ENCODE measurements around the gene NUP210. TPM values are rescaled to one million over a fixed set of nuclear protein-coding genes. Genes with fewer than 3 reads are reported as not detected.

The NUP210 gene
- total RNA-seq, 1 donor: under 0.01 TPM

- Histone ChIP-seq H3K79me2 (ENCODE audit: insufficient read depth, low read length) (no peaks in the 10 kb centered on the region), H3K27me3 (ENCODE audit: insufficient read depth, low read length) (peaks cover 14% of the 10 kb centered on the region), H4K20me1 (ENCODE audit: insufficient read depth, low read length) (no peaks in the 10 kb centered on the region), H3K4me3 (ENCODE audit: insufficient read depth, low read length) (no peak overlapping the region), H3K4me1 (ENCODE audit: insufficient read depth, low read length) (no peaks in the 10 kb centered on the region), H3K27ac (ENCODE audit: low read depth, low read length) (no peak overlapping the region), H3K4me2 (ENCODE audit: insufficient read depth, low read length) (no peak overlapping the region), H2AFZ (ENCODE audit: low read length) (no peak overlapping the region), H3K9me3 (ENCODE audit: low read depth, low read length) (no peaks in the 10 kb centered on the region), H3K36me3 (ENCODE audit: insufficient read depth, low read length) (no peaks in the 10 kb centered on the region)
- no peak for TF ChIP-seq CTCF (IDR thresholded peaks at IDR 0.05; ENCODE audit: extremely low read depth, low read depth, low read length)
- DNase-seq (ENCODE audit: insufficient read length, low spot score, missing footprints): peak; percentile 80
Observed at GRCh38 chr3:13346481-13347389, 73.4 kb downstream of the NUP210 start.

GRCh38 chr3:13345772-13346171, 74.3 kb downstream of the NUP210 start:
- DNase-seq (ENCODE audit: insufficient read length, low spot score, missing footprints): peak; percentile 42
- Histone ChIP-seq H3K4me3 (ENCODE audit: insufficient read depth, low read length) (no peak overlapping the region), H3K4me1 (ENCODE audit: insufficient read depth, low read length) (no peaks in the 10 kb centered on the region), H3K27me3 (ENCODE audit: insufficient read depth, low read length) (peaks cover 14% of the 10 kb centered on the region), H4K20me1 (ENCODE audit: insufficient read depth, low read length) (no peaks in the 10 kb centered on the region), H3K9me3 (ENCODE audit: low read depth, low read length) (no peaks in the 10 kb centered on the region), H3K79me2 (ENCODE audit: insufficient read depth, low read length) (no peaks in the 10 kb centered on the region), H3K36me3 (ENCODE audit: insufficient read depth, low read length) (no peaks in the 10 kb centered on the region), H3K27ac (ENCODE audit: low read depth, low read length) (no peak overlapping the region), H3K4me2 (ENCODE audit: insufficient read depth, low read length) (no peak overlapping the region), H2AFZ (ENCODE audit: low read length) (no peak overlapping the region)
- no peak for TF ChIP-seq CTCF (IDR thresholded peaks at IDR 0.05; ENCODE audit: extremely low read depth, low read depth, low read length)

- Histone ChIP-seq H4K20me1 (ENCODE audit: insufficient read depth, low read length) (no peaks in the 10 kb centered on the region), H3K79me2 (ENCODE audit: insufficient read depth, low read length) (no peaks in the 10 kb centered on the region), H3K27ac (ENCODE audit: low read depth, low read length) (no peak overlapping the region), H3K4me2 (ENCODE audit: insufficient read depth, low read length) (no peak overlapping the region), H3K9me3 (ENCODE audit: low read depth, low read length) (no peaks in the 10 kb centered on the region), H2AFZ (ENCODE audit: low read length) (no peak overlapping the region), H3K36me3 (ENCODE audit: insufficient read depth, low read length) (no peaks in the 10 kb centered on the region), H3K27me3 (ENCODE audit: insufficient read depth, low read length) (peaks cover 14% of the 10 kb centered on the region), H3K4me1 (ENCODE audit: insufficient read depth, low read length) (no peaks in the 10 kb centered on the region), H3K4me3 (ENCODE audit: insufficient read depth, low read length) (no peak overlapping the region)
- TF ChIP-seq CTCF (IDR thresholded peaks at IDR 0.05; ENCODE audit: extremely low read depth, low read depth, low read length): no peak
- DNase-seq (ENCODE audit: insufficient read length, low spot score, missing footprints): peak; percentile 13
Observed at GRCh38 chr3:13345284-13345683, 74.8 kb downstream of the NUP210 start.

- Histone ChIP-seq H3K4me2 (ENCODE audit: insufficient read depth, low read length) (no peak overlapping the region), H2AFZ (ENCODE audit: low read length) (no peak overlapping the region), H3K27ac (ENCODE audit: low read depth, low read length) (no peak overlapping the region), H3K36me3 (ENCODE audit: insufficient read depth, low read length) (no peaks in the 10 kb centered on the region), H3K27me3 (ENCODE audit: insufficient read depth, low read length) (peaks cover 14% of the 10 kb centered on the region), H3K9me3 (ENCODE audit: low read depth, low read length) (no peaks in the 10 kb centered on the region), H4K20me1 (ENCODE audit: insufficient read depth, low read length) (no peaks in the 10 kb centered on the region), H3K4me1 (ENCODE audit: insufficient read depth, low read length) (no peaks in the 10 kb centered on the region), H3K4me3 (ENCODE audit: insufficient read depth, low read length) (no peak overlapping the region), H3K79me2 (ENCODE audit: insufficient read depth, low read length) (no peaks in the 10 kb centered on the region)
- no peak for TF ChIP-seq CTCF (IDR thresholded peaks at IDR 0.05; ENCODE audit: extremely low read depth, low read depth, low read length)
- peak; percentile 71 for DNase-seq (ENCODE audit: insufficient read length, low spot score, missing footprints)
Observed at GRCh38 chr3:13344663-13345062, 75.5 kb downstream of the NUP210 start.
